Peyer's patch (tissue), 4 donors: Measurements from ENCODE around the gene PTPRS.

Experiments
- POLR2A ChIP-seq, 2 donors: fragments of 450-650 bp; IDR thresholded peaks; one replicate each; pipeline ENCODE4 v1.5.1; 2017; ENCODE audit warnings: antibody characterized with exemption in 2 of 2, mild to moderate bottlenecking in 2 of 2, moderate library complexity in 2 of 2
- TF ChIP-seq, protein P1 (sequence below), 6 experiments: fragments of 450-650 bp in 4 of 6; fragments of 200-600 bp in 2 of 6; sonication (generic) in 1 of 6; IDR thresholded peaks; one replicate each; pipeline ENCODE4 v1.5.1; 2017 to 2019; ENCODE audit warnings: antibody characterized with exemption in 6 of 6, mild to moderate bottlenecking in 3 of 6, moderate library complexity in 1 of 6

DNA sequence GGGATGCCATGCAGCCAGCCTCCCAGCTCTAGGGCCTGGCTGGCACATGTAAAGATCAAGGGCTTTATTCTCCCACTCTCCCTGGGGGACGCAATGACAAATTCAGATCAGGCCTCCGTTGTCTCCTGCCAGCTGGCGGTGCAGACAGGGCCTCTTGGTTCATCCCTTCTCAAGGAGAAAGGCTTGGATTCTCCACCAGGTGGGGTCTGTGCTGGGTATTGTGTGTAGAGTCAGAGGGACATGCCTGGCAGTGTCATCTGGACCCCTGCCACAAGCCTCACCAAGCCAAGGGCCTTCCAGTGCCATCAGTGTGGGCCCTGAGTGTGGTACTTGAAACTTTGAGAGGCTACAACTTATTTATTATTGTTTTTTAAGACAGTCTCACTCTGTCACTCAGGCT lies 8.4 kb upstream of the PTPRS start:
- TF ChIP-seq POLR2A (IDR thresholded peaks at IDR 0.05) = no peak
- TF ChIP-seq, protein P1, sequence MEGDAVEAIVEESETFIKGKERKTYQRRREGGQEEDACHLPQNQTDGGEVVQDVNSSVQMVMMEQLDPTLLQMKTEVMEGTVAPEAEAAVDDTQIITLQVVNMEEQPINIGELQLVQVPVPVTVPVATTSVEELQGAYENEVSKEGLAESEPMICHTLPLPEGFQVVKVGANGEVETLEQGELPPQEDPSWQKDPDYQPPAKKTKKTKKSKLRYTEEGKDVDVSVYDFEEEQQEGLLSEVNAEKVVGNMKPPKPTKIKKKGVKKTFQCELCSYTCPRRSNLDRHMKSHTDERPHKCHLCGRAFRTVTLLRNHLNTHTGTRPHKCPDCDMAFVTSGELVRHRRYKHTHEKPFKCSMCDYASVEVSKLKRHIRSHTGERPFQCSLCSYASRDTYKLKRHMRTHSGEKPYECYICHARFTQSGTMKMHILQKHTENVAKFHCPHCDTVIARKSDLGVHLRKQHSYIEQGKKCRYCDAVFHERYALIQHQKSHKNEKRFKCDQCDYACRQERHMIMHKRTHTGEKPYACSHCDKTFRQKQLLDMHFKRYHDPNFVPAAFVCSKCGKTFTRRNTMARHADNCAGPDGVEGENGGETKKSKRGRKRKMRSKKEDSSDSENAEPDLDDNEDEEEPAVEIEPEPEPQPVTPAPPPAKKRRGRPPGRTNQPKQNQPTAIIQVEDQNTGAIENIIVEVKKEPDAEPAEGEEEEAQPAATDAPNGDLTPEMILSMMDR (IDR thresholded peaks at IDR 0.05) = no peak
